Measurements from ENCODE around the gene PHACTR2.

PHACTR2 gene

GRCh38 chr6:143766185-143766553, 88.4 kb downstream of the PHACTR2 start:
- Histone ChIP-seq H3K4me3 (ENCODE audit: low read depth, low read length) (no peak overlapping the region), H3K9me3 (no peaks in the 10 kb centered on the region), H3K36me3 (no peaks in the 10 kb centered on the region), H3K4me1 (no peaks in the 10 kb centered on the region), H3K27me3 (no peaks in the 10 kb centered on the region)
- DNase-seq = no peak
- no peak for TF ChIP-seq CTCF (IDR thresholded peaks at IDR 0.05; ENCODE audit: low read depth, low read length)

- DNase-seq = no peak
Observed at GRCh38 chr6:143767433-143767832, 89.7 kb downstream of the PHACTR2 start.

GRCh38 chr6:143772116-143773086, 94.6 kb downstream of the PHACTR2 start:
- no peak for TF ChIP-seq CTCF (IDR thresholded peaks at IDR 0.05; ENCODE audit: low read depth, low read length)
- H3K4me1 ChIP-seq = no peaks in the 10 kb centered on the region
- H3K9me3 ChIP-seq = no peaks in the 10 kb centered on the region
- DNase-seq = no peak
- H3K27me3 ChIP-seq = no peaks in the 10 kb centered on the region
- no peak overlapping the region for H3K4me3 ChIP-seq (ENCODE audit: low read depth, low read length)
- H3K36me3 ChIP-seq = no peaks in the 10 kb centered on the region

More at GRCh38 chr6:143767433-143767832, 89.7 kb downstream of the PHACTR2 start:
- H3K27me3 ChIP-seq = no peaks in the 10 kb centered on the region
- H3K9me3 ChIP-seq = no peaks in the 10 kb centered on the region
- H3K4me3 ChIP-seq (ENCODE audit: low read depth, low read length) = no peak overlapping the region
- TF ChIP-seq CTCF (IDR thresholded peaks at IDR 0.05; ENCODE audit: low read depth, low read length) = no peak
- no peaks in the 10 kb centered on the region for H3K36me3 ChIP-seq
- H3K4me1 ChIP-seq = no peaks in the 10 kb centered on the region

- Histone ChIP-seq H3K4me3 (ENCODE audit: low read depth, low read length) (no peak overlapping the region), H3K9me3 (no peaks in the 10 kb centered on the region), H3K27me3 (no peaks in the 10 kb centered on the region), H3K4me1 (no peaks in the 10 kb centered on the region), H3K36me3 (no peaks in the 10 kb centered on the region)
- TF ChIP-seq CTCF (IDR thresholded peaks at IDR 0.05; ENCODE audit: low read depth, low read length) = no peak
- no peak for DNase-seq
Observed at GRCh38 chr6:143773506-143774150, 95.9 kb downstream of the PHACTR2 start.

GRCh38 chr6:143774347-143774746, 96.6 kb downstream of the PHACTR2 start:
- H3K9me3 ChIP-seq = no peaks in the 10 kb centered on the region
- H3K36me3 ChIP-seq = no peaks in the 10 kb centered on the region
- no peak for TF ChIP-seq CTCF (IDR thresholded peaks at IDR 0.05; ENCODE audit: low read depth, low read length)
- H3K4me3 ChIP-seq (ENCODE audit: low read depth, low read length) = no peak overlapping the region
- no peaks in the 10 kb centered on the region for H3K27me3 ChIP-seq
- H3K4me1 ChIP-seq = no peaks in the 10 kb centered on the region
- no peak for DNase-seq

GRCh38 chr6:143775336-143775735, 97.6 kb downstream of the PHACTR2 start:
- Histone ChIP-seq H3K4me1 (no peaks in the 10 kb centered on the region), H3K27me3 (no peaks in the 10 kb centered on the region), H3K4me3 (ENCODE audit: low read depth, low read length) (no peak overlapping the region), H3K9me3 (no peaks in the 10 kb centered on the region), H3K36me3 (no peaks in the 10 kb centered on the region)
- no peak for DNase-seq
- TF ChIP-seq CTCF (IDR thresholded peaks at IDR 0.05; ENCODE audit: low read depth, low read length) = no peak

Measured in BE2C (cell line).